SKM-1 treated with dmso at 0.1 percent for 144 hours (cell line): ENCODE measurements around the gene FLNC.

Experiments
- DNase-seq: peaks from one replicate; lab custom pipeline; 2025; ENCODE audit not compliant: unreplicated experiment; lab: John Stamatoyannopoulos, UW

The FLNC gene

DNA sequence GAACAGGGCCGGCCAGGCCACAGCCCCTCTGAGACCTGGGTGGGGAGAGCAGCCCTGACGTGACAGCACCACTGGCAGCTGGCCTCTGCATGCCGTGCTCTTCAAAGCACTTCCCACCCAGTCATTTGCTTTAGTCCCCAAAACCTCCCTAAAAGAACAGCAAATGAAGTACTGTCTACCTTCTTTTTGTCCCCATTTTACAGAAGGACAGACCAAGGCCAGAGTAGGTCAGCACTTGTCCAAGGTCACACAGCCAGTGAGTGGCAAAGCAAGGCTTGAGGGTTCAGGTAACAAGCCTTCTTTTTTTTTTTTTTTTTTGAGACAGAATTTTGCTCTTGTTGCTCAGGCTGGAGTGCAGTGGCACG is 47.5 kb downstream of the FLNC start:
- no peak for DNase-seq

- DNase-seq = no peak
Observed at GRCh38 chr7:128878226-128879105, 48.3 kb downstream of the FLNC start.

DNA sequence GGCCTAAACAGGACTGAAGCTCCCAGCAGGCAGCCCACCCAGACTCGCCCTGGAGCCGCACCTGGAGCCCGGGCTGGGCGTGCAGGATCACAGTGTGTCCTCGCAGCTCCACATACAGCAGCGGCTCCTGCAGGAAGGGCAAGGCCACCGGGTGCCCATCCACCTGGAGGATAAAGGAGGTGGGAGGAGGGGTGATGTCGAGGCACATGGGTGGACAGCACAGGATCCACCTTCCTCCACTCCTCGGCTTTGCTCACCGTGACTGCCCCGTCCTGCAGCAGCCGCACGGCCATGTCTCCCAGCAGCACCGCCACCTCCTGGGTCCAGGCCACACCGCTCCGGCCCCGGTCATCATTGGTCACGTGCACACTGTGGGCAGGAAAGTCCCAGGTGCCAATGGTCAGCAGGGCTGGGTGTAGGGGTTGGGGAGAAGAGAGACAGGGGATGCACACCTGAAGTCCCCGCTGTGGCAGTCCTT is 49.3 kb downstream of the FLNC start:
- no peak for DNase-seq

- no peak for DNase-seq
Observed at GRCh38 chr7:128879939-128880746, 49.9 kb downstream of the FLNC start.

GRCh38 chr7:128880791-128881457 is 50.7 kb downstream of the FLNC start:
- DNase-seq = no peak

DNA sequence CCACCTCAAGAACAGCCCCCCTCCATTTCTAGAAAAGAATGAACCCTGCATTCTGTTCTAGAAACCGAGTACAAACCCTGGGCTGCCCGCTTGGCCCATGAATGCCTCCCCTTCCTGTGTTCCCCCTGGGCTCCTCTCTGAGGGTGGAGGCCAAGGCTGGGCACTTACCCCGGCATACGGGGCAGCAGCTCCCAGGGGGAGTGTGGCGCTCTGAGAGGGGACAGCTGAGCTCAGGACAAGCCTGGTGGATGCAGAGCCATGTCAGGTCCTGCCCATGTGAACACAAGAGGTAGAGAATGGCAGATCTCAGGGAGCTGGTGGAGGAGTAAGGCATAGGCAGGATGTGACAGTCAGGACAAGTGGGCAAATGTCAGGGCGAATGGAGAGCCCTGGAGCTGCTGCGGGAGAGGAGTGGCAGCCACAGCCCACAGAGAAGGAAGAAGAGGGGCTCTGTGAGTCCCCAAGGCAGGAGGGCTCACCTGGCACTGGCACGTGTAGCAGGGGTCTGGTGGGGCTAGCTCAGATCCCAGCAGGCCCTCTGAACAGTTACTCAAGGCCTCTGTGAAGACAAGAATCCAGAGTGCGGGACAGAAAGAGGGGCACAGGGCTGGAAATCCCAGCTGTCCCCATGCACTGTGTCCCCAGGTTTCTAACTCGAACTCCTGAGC is 51.4 kb downstream of the FLNC start:
- DNase-seq = no peak

- DNase-seq = no peak
Observed at GRCh38 chr7:128882134-128882533, 51.9 kb downstream of the FLNC start.

DNA sequence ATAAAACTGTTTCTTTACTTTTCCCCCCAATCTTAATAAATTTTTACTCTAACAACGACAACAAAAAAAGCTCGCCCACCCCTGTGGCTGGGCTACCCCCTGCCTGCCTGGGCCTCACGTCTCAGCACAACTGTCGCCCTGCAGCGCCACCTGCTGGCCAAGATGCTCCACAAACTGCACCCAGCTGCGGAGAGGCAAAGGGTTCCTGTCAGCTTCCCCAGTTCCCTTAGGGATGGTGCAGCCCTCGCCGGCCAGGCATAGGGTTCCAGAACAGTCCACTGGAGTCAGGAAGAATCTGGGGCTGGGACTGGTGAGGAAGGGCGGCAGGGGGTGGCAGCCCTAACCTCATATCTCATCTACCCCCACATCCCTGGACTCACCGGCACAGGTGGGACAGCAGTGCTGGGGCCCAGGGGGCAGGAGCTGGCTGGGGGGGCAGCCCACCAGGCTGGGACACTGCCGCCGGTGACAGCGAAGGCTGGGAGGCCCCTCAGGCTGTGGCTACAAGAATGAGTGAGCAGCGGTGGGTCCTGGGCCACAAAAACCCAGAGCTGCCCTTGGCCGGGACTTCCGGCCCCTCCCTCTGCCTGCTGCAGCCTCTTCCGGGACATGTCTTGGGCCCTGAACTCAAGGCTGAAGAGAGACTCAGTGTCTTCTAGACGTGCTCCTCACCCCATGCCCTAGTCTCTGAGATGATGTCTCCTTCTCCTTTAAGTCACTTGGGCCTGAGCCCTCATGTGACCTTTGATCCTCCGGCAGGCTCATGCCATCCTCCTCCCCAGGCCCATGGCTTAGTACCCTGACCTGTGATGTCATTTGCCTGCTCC is 53.6 kb downstream of the FLNC start:
- DNase-seq = peak; percentile 56

- DNase-seq = no peak
Observed at GRCh38 chr7:128884561-128885369, 54.6 kb downstream of the FLNC start.

- DNase-seq = no peak
Observed at GRCh38 chr7:128885370-128886187, 55.4 kb downstream of the FLNC start.

DNA sequence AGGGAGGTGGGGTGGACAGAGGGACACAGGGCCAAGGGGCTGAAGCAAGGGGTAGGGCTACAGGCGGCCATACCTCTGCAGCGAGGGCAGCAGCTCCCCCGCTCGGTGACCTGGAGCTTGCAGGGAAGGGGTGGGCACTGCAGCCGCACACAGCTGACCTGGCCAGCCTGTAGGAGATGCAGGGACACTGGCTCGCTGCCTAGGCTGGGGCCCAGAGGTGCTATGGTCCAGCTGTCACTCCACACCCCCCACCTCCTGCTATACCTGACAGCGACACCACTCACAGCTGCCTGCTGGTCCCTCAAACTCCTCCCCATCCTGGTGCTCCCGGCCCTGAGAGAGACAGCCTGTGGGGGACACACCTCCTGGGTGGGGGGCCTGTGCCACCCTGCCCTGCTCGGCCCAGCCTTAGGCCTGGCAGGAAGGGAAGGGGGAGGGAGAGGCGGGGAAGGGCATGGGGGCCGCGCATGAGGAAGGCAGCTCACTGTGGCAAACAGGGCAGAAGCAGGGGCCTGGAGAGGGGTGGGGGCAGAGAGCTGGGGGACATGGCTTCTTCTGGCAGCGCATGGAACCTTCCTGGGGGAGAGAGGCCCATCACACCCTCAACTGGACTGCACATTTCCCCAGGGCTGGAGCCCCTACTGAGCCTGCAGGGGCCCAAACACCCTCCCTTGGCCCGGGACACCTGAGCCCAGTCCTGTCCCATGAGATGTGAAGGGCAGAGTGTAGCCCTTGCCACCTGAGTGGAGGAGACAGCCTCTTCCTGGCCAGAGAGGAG is 56.4 kb downstream of the FLNC start:
- no peak for DNase-seq

GRCh38 chr7:128887169-128888038 is 57.2 kb downstream of the FLNC start:
- no peak for DNase-seq

GRCh38 chr7:128888039-128888755 is 58.0 kb downstream of the FLNC start:
- DNase-seq = no peak

GRCh38 chr7:128888756-128889095 is 58.5 kb downstream of the FLNC start:
- no peak for DNase-seq

DNA sequence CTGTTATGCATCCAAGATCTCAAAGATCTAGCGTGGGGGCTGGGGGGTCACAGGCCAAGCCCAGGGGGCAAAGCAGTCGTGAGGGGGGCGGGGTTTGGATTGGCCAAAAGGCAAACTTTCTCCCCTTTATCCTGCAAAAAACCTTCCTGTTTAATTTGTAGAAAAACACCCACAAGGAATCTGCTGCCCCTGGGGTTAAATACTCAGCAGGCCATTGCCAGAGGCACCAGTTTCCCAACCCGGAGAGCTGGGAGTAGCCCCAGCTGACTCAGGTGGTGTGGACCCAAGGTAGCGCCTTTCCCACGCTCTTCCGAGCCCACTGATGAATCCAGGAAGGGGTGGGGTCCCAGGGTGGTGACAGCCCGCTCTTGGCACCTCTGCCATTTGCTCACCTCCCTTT is 58.9 kb downstream of the FLNC start:
- DNase-seq = no peak
